Spleen (tissue), 11 donors: ENCODE measurements around the gene CLEC4G. TPM values are rescaled to one million over a fixed set of nuclear protein-coding genes. Genes with fewer than 3 reads are reported as not detected.
"Not testable (repeated sequence)": the region's sequence is repeated elsewhere in the genome, so short reads cannot be mapped to it uniquely, and the experiment has no call there.

Experiments used
- DNase-seq: peaks from one replicate; pipeline ENCODE4 v3.0.0-alpha.2; 2020
- H3K27ac ChIP-seq, 8 donors: fragments of 200-600 bp; sonication (generic) in 7 of 8; 1 replicate in 4 of 8; 2 replicates in 4 of 8; pipeline versions ENCODE4 v1.5.0 to v1.8.0; 2016 to 2021; ENCODE audit warnings: inconsistent platforms in 4 of 8, mild to moderate bottlenecking in 4 of 8, moderate library complexity in 1 of 8
- H3K27me3 ChIP-seq, 7 donors: fragments of 200-600 bp; sonication (generic) in 6 of 7; replicated peaks in 1 of 7; 1 replicate in 4 of 7; 2 replicates in 3 of 7; pipeline versions ENCODE4 v1.5.0 to v1.8.0; 2016 to 2021; ENCODE audit warnings: inconsistent platforms in 3 of 7, mild to moderate bottlenecking in 1 of 7
- H3K36me3 ChIP-seq, 6 donors: fragments of 200-600 bp; sonication (generic) in 5 of 6; 1 replicate in 4 of 6; 2 replicates in 2 of 6; pipeline versions ENCODE4 v1.5.0 to v1.8.0; 2016 to 2021; ENCODE audit warnings: inconsistent platforms in 2 of 6
- H3K4me1 ChIP-seq, 6 donors: fragments of 200-600 bp; sonication (generic) in 5 of 6; 1 replicate in 3 of 6; 2 replicates in 3 of 6; pipeline versions ENCODE4 v1.5.0 to v1.8.0; 2016 to 2021; ENCODE audit warnings: inconsistent platforms in 3 of 6
- H3K4me3 ChIP-seq, 8 donors: fragments of 200-600 bp; sonication (generic) in 7 of 8; 1 replicate in 4 of 8; 2 replicates in 4 of 8; pipeline versions ENCODE4 v1.5.0 to v1.8.0; 2016 to 2021; ENCODE audit warnings: inconsistent platforms in 4 of 8, mild to moderate bottlenecking in 4 of 8, moderate library complexity in 2 of 8
- H3K9me3 ChIP-seq, 8 donors: fragments of 200-600 bp; sonication (generic) in 7 of 8; 1 replicate in 4 of 8; 2 replicates in 4 of 8; pipeline versions ENCODE4 v1.5.0 to v1.8.0; 2016 to 2021; ENCODE audit warnings: inconsistent platforms in 4 of 8
- POLR2A ChIP-seq, 3 donors: fragments of 450-650 bp; IDR thresholded peaks; one replicate each; pipeline ENCODE4 v1.5.1; 2017; ENCODE audit warnings: antibody characterized with exemption in 3 of 3, mild to moderate bottlenecking in 1 of 3
- POLR2AphosphoS5 ChIP-seq, 3 donors: sonication (generic); formaldehyde crosslinking; IDR thresholded peaks; one replicate each; pipeline ENCODE4 v1.5.1; 2017; ENCODE audit warnings: antibody characterized with exemption in 3 of 3
- WGBS, 5 donors: extraction: QIAGEN DNeasy Blood & Tissue Kit in 3 of 5; methylation state at CpG; one replicate each; pipeline versions ENCODE4 v1.1.5 to v1.1.7; 2013 to 2018; 5-methylcytosine and 5-hydroxymethylcytosine counted together
- intact Hi-C: fragments of 100-400 bp; cut with DNase I; formaldehyde crosslinking; loops from one replicate; pipeline ENCODE4 v1.15.0; 2023; ENCODE audit warnings: low total_unique reads
- polyA plus RNA-seq, 3 donors: library from polyadenylated mRNA; stranded (reverse); fragments of 200-250 nt; gene quantifications; one replicate each; pipeline ENCODE4 v1.2.1, GENCODE V29; 2013
- total RNA-seq, 7 donors: library from RNA; depleted of rRNA in 3 of 7; stranded (reverse); fragments of >200 nt in 3 of 7; fragmentation: NEBNext Ultra II Directional in 4 of 7; extraction: Animal tissue kit (Norgen Biotek cat#: 25700) in 4 of 7; gene quantifications; one replicate each; pipeline versions ENCODE4 v1.1.0 to v1.2.1, GENCODE V29; 2016 to 2021
- TF ChIP-seq, protein P1 (sequence below), 11 experiments: fragments of 200-600 bp in 7 of 11; fragments of 450-650 bp in 4 of 11; sonication (generic) in 4 of 11; IDR thresholded peaks in 8 of 11; conservative IDR thresholded peaks in 3 of 11; 1 replicate in 7 of 11; 2 replicates in 4 of 11; pipeline versions ENCODE4 v1.4.0 to v1.8.0; 2016 to 2021; ENCODE audit warnings: antibody characterized with exemption in 11 of 11, inconsistent platforms in 4 of 11, mild to moderate bottlenecking in 1 of 11
- donor health status: healthy with polysubstance abuse.
- donor health status: DM: no; HTN: no; CAD: no; lungs with moderate emphysema.
- donor health status: DM: no; HTN: no; CAD: no.
- donor health status: Bipolar disorder and iron deficiency.
- donor health status: healthy.
- donor health status: DM: no; HTN: no; CAD: no.
- donor health status: DM: yes; HTN: yes; CAD: no.

The CLEC4G gene
- total and polyA plus RNA-seq, 10 donors, result 0.34 to 4.0 (median 1.0) TPM; not detected in 1

- no peak for DNase-seq
- H3K4me1 ChIP-seq, result peaks cover 0 to 46% (median 9%) of the 10 kb centered on the region in 6 donors
- no peak within 1 kb of the TSS for H3K4me3 ChIP-seq
- H3K9me3 ChIP-seq, result peaks cover 0 to 4% (median 0%) of the 10 kb centered on the region in 8 donors
- intact Hi-C loops, result no loop called here
- H3K27ac ChIP-seq, result no peak within 1 kb of the TSS
- H3K36me3 ChIP-seq, result no peaks in the 10 kb centered on the region
- 58 to 76% (median 63%) methylated on average over 7 of the region's 7 CpGs for WGBS, 5 donors
- H3K27me3 ChIP-seq, result peaks cover 0 to 29% (median 0%) of the 10 kb centered on the region in 7 donors
- TF ChIP-seq POLR2A (IDR thresholded peaks at IDR 0.05) (no peak), POLR2AphosphoS5 (IDR thresholded peaks at IDR 0.05) (no peak)
- TF ChIP-seq, protein P1, sequence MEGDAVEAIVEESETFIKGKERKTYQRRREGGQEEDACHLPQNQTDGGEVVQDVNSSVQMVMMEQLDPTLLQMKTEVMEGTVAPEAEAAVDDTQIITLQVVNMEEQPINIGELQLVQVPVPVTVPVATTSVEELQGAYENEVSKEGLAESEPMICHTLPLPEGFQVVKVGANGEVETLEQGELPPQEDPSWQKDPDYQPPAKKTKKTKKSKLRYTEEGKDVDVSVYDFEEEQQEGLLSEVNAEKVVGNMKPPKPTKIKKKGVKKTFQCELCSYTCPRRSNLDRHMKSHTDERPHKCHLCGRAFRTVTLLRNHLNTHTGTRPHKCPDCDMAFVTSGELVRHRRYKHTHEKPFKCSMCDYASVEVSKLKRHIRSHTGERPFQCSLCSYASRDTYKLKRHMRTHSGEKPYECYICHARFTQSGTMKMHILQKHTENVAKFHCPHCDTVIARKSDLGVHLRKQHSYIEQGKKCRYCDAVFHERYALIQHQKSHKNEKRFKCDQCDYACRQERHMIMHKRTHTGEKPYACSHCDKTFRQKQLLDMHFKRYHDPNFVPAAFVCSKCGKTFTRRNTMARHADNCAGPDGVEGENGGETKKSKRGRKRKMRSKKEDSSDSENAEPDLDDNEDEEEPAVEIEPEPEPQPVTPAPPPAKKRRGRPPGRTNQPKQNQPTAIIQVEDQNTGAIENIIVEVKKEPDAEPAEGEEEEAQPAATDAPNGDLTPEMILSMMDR (IDR thresholded peaks at IDR 0.05 in 8 of 11, conservative IDR thresholded peaks at IDR 0.05 in 3 of 11), result no peak
Measured at GRCh38 chr19:7746903-7747884, 15.3 kb upstream of the CLEC4G start, which contains the start of gene CD209. CD209 (minus strand) TSS chr19:7747534; CDS start chr19:7747511, 23 bp downstream.

GRCh38 chr19:7746306-7746705 is 14.4 kb upstream of the CLEC4G start:
- H3K4me3 ChIP-seq, H3K9me3 ChIP-seq, H3K36me3 ChIP-seq, H3K27ac ChIP-seq, intact Hi-C loops: not testable (repeated sequence)
- peak; percentile 39 for DNase-seq
- Histone ChIP-seq H3K27me3 (peaks cover 0 to 29% (median 0%) of the 10 kb centered on the region in 7 donors), H3K4me1 (peaks cover 0 to 41% (median 9%) of the 10 kb centered on the region in 6 donors)
- WGBS, 5 donors, result 52 to 92% (median 82%) methylated on average over 2 to 4 of the region's 4 CpGs

DNA sequence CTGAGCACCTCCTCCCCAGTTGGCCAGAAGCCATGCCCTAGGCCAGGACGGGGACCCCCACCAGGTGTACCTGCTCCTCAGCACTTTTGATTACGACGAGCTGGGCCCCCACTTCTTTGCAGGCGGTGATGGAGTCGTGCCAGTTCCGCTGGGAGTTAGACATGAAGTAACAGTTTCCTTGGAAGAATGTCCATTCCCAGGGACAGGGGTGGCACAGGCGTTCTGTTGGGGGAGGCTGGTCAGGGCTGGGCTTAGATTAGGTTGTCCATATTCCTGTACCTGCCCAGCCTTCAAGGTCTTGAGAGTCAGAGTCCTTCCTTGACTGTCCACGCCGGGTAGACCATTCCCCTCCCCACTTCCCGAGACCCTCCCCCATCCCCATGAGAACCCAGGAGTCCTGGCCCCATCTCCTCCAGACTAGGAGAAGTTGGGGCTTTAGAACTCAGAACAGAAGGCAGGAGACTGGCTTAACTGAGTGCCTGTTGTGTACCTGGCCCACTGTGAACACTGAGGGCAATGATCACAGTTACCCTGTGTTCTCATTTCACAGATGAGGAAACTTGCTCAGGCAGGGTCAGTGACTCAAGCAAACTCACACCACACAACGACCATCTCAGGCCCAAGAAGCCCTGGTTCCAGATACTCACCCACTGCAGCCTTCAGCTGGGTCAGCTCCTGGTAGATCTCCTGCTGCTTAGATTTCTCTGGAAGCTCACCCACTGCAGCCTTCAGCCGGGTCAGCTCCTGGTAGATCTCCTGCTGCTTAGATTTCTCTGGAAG is 13.2 kb upstream of the CLEC4G start:
- Histone ChIP-seq H3K4me1 (peaks cover 0 to 37% (median 7%) of the 10 kb centered on the region in 6 donors), H3K36me3 (no peaks in the 10 kb centered on the region), H3K27ac (no peak overlapping the region), H3K9me3 (peaks cover 0 to 4% (median 0%) of the 10 kb centered on the region in 8 donors), H3K4me3 (no peak overlapping the region), H3K27me3 (peaks cover 0 to 29% (median 0%) of the 10 kb centered on the region in 7 donors)
- 78 to 86% (median 80%) methylated on average over 9 to 12 of the region's 12 CpGs for WGBS, 5 donors
- peak; percentile 32 for DNase-seq
- intact Hi-C loops, result no loop called here
- TF ChIP-seq, protein P1 (IDR thresholded peaks at IDR 0.05 in 8 of 11, conservative IDR thresholded peaks at IDR 0.05 in 3 of 11), result no peak
- TF ChIP-seq POLR2A (IDR thresholded peaks at IDR 0.05), result no peak
- TF ChIP-seq POLR2AphosphoS5 (IDR thresholded peaks at IDR 0.05), result no peak

GRCh38 chr19:7744199-7744786 is 12.4 kb upstream of the CLEC4G start:
- Histone ChIP-seq H3K36me3 (no peaks in the 10 kb centered on the region), H3K27ac (no peak overlapping the region), H3K4me3 (no peak overlapping the region), H3K4me1 (peaks cover 0 to 34% (median 7%) of the 10 kb centered on the region in 6 donors), H3K9me3 (peaks cover 0 to 4% (median 0%) of the 10 kb centered on the region in 8 donors), H3K27me3 (peaks cover 0 to 24% (median 0%) of the 10 kb centered on the region in 7 donors)
- intact Hi-C loops, result no loop called here
- peak; percentile 37 for DNase-seq
- TF ChIP-seq POLR2AphosphoS5 (IDR thresholded peaks at IDR 0.05), result no peak
- no peak for TF ChIP-seq POLR2A (IDR thresholded peaks at IDR 0.05)
- TF ChIP-seq, protein P1 (IDR thresholded peaks at IDR 0.05 in 8 of 11, conservative IDR thresholded peaks at IDR 0.05 in 3 of 11), result no peak
- 49 to 77% (median 70%) methylated on average over 5 of the region's 5 CpGs for whole genome bisulfite sequencing, 5 donors
